Sigmoid colon (tissue), 7 donors: Measurements from ENCODE around the gene SLC36A4. TPM values are rescaled to one million over a fixed set of nuclear protein-coding genes. Genes with fewer than 3 reads are reported as not detected.

Experiments used
- DNase-seq: peaks from one replicate; pipeline ENCODE4 v3.0.0-alpha.2; 2019
- H3K27ac ChIP-seq, 4 donors: fragments of 200-600 bp; sonication (generic); one replicate each; pipeline ENCODE4 v1.5.1; 2016 to 2019; ENCODE audit warnings: mild to moderate bottlenecking in 1 of 4
- H3K27me3 ChIP-seq, 3 donors: fragments of 200-600 bp; sonication (generic); one replicate each; pipeline ENCODE4 v1.5.1; 2019; ENCODE audit warnings: mild to moderate bottlenecking in 1 of 3
- H3K36me3 ChIP-seq, 4 donors: fragments of 200-600 bp; sonication (generic); one replicate each; pipeline ENCODE4 v1.5.1; 2016 to 2019
- H3K4me1 ChIP-seq, 4 donors: fragments of 200-600 bp; sonication (generic); one replicate each; pipeline ENCODE4 v1.5.1; 2017 to 2019
- H3K4me3 ChIP-seq, 4 donors: fragments of 200-600 bp; sonication (generic); one replicate each; pipeline ENCODE4 v1.5.1; 2017 to 2019; ENCODE audit warnings: mild to moderate bottlenecking in 2 of 4, moderate library complexity in 1 of 4
- H3K9me3 ChIP-seq, 4 donors: fragments of 200-600 bp in 3 of 4; sonication (generic) in 3 of 4; one replicate each; pipeline versions ENCODE4 v1.5.1 to v1.6.1; 2013 to 2019
- CTCF ChIP-seq, 4 experiments: fragments of 450-650 bp in 3 of 4; fragments of 200-600 bp in 1 of 4; IDR thresholded peaks; one replicate each; pipeline ENCODE4 v1.5.1; 2016 to 2019; ENCODE audit warnings: antibody characterized with exemption in 4 of 4, mild to moderate bottlenecking in 3 of 4, moderate library complexity in 2 of 4
- EP300 ChIP-seq, 4 donors: sonication (generic); formaldehyde crosslinking; IDR thresholded peaks; one replicate each; pipeline ENCODE4 v1.6.1; 2017; ENCODE audit warnings: antibody characterized with exemption in 4 of 4
- POLR2A ChIP-seq, 2 donors: fragments of 450-650 bp; IDR thresholded peaks; one replicate each; pipeline ENCODE4 v1.6.1; 2016; ENCODE audit warnings: antibody characterized with exemption in 2 of 2, mild to moderate bottlenecking in 2 of 2, moderate library complexity in 2 of 2
- POLR2AphosphoS5 ChIP-seq, 4 donors: sonication (generic); formaldehyde crosslinking; IDR thresholded peaks; one replicate each; pipeline ENCODE4 v1.6.1; 2017; ENCODE audit warnings: antibody characterized with exemption in 4 of 4
- WGBS, 2 donors: extraction: QIAGEN DNeasy Blood & Tissue Kit; methylation state at CpG; one replicate each; pipeline ENCODE4 v1.1.7; 2013; 5-methylcytosine and 5-hydroxymethylcytosine counted together
- intact Hi-C: fragments of 100-400 bp; cut with DNase I; formaldehyde crosslinking; loops from one replicate; pipeline ENCODE4 v1.15.1; 2023
- polyA plus RNA-seq, 3 donors: library from polyadenylated mRNA; stranded (reverse); fragments of 200-250 nt; gene quantifications; one replicate each; pipeline ENCODE4 v1.2.3, GENCODE V29; 2013
- small RNA-seq, 3 donors: library from RNA; depleted of rRNA; stranded (forward); fragments of <200 nt; gene quantifications; one replicate each; pipeline ENCODE3, GENCODE V24; 2016
- total RNA-seq, 4 donors: library from RNA; depleted of rRNA; stranded (reverse); fragments of >200 nt; gene quantifications; one replicate each; pipeline ENCODE4 v1.1.0, GENCODE V29; 2016
- donor health status: healthy with polysubstance abuse.
- donor health status: Bipolar disorder and iron deficiency.
- donor health status: healthy.

The SLC36A4 gene
- total and polyA plus RNA-seq, 7 donors = 4.2 to 17.7 (median 14.6) TPM

DNA sequence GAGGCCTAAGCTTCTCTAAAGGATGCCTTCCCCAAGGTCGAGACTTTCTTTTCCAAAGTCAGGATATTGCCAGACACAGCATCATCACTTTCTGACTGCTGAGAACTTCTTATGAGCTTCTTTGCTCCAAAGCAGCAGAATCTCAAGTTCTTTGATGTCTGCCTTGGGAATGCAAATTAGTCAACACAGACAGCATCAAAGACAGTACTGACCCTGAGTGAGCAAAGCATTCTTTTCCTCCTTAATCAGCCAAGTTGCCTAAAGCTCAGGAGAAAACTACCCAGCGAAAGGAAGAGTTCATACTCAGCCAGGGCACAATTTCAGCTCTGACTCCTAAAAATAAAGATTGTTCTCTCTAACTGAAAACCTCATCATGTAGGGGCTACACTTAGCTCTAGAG lies 98.0 kb downstream of the SLC36A4 start:
- 82 to 83% methylated on average over 2 of the region's 2 CpGs for WGBS, 2 donors
- Histone ChIP-seq H3K9me3 (peaks cover 0 to 4% (median 0%) of the 10 kb centered on the region in 4 donors), H3K4me1 (no peaks in the 10 kb centered on the region), H3K4me3 (no peak overlapping the region), H3K36me3 (no peaks in the 10 kb centered on the region), H3K27ac (no peak overlapping the region), H3K27me3 (no peaks in the 10 kb centered on the region)
- intact Hi-C loops = no loop called here
- no peak for DNase-seq
- TF ChIP-seq CTCF (IDR thresholded peaks at IDR 0.05) (no peak), EP300 (IDR thresholded peaks at IDR 0.05) (no peak), POLR2A (IDR thresholded peaks at IDR 0.05) (no peak), POLR2AphosphoS5 (IDR thresholded peaks at IDR 0.05) (no peak)

Small RNA genes within 50 kb of the gene (small RNA-seq; reads per million reads assigned to genes)
- 0 to 0.15 (median 0) reads per million in 3 donors for gene AP003072.1

Other genes starting within 250 kb of the SLC36A4 start
- gene MTNR1B, start 228.3 kb downstream of the SLC36A4 start, total RNA-seq = not detected
- not detected for gene MTNR1B, start 228.3 kb downstream of the SLC36A4 start, polyA plus RNA-seq
- not detected for gene DEUP1, start 132.8 kb upstream of the SLC36A4 start, total RNA-seq
- gene DEUP1, start 132.8 kb upstream of the SLC36A4 start, polyA plus RNA-seq = under 1 TPM in 1 of 3 donors, not detected in 2; 0.03 TPM